IMR-90 (cell line): Measurements from ENCODE around the gene PKNOX1.

Experiments used
- BHLHE40 ChIP-seq: fragments of 150-350 bp; IDR thresholded peaks from 2 replicates; pipeline ENCODE4 v1.6.1; 2016; ENCODE audit warnings: mild to moderate bottlenecking, low read depth, low read length
- POLR2A ChIP-seq: IDR thresholded peaks from 2 replicates; pipeline ENCODE4 v1.6.1; 2012; ENCODE audit warnings: mild to moderate bottlenecking, low read depth, low read length
- TF ChIP-seq, protein P1 (sequence below): fragments of 150-350 bp; IDR thresholded peaks from 2 replicates; pipeline ENCODE4 v1.6.1; 2017; ENCODE audit warnings: mild to moderate bottlenecking, antibody characterized with exemption, low read length, low read depth

DNA sequence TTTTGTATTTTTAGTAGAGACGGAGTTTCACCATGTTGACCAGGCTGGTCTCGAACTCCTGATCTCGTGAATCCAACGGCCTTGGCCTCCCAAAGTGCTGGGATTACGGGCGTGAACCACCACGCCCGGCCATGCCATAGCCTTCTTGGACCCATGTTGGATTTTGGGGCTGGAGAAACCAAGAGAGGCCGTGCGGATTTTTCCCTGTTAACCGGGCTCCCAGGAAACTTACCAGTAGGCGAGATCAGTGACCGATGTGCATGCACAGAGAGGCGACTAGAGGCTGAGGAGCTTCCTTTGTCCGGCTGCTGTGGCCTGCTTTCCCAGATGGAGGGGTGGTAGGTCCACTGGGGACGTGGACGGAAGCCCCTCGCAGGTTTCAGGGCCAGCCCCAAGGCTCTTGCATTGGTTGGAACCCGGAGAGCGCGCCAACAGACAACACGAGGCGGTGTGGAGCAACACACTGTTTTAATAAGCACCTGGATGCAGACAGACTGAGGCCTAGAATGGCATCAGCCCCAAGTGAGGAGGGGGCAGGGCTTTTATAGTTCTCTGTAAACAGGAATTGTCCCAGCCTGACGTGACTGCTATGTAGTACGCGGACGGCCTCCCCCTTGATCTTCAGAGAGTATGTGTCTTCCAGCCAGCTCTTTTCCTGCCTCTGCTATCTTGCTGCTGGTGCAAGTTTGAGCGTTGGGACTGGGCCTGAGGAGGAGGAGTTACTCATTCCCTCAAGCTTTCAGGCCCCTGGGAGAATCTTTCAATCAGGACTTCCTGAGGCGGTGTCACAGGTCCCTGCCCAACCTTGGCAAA is 49.0 kb upstream of the PKNOX1 start, which contains the start of gene ERVH48-1:
- no peak for TF ChIP-seq BHLHE40
- no peak for TF ChIP-seq POLR2A
- TF ChIP-seq, protein P1, sequence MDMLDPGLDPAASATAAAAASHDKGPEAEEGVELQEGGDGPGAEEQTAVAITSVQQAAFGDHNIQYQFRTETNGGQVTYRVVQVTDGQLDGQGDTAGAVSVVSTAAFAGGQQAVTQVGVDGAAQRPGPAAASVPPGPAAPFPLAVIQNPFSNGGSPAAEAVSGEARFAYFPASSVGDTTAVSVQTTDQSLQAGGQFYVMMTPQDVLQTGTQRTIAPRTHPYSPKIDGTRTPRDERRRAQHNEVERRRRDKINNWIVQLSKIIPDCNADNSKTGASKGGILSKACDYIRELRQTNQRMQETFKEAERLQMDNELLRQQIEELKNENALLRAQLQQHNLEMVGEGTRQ = no peak
